Stimulated activated CD8-positive, alpha-beta memory T cell treated with anti-CD3 and anti-CD28 coated beads, Interleukin-2, amount 100 ng/mL, for 48 hours (primary cell): Measurements from ENCODE around the gene GRHPR.

Source experiments
- DNase-seq, 2 donors: peaks; one replicate each; pipeline ENCODE4 v3.0.0-alpha.2; 2020; ENCODE audit warnings: low read depth in 2 of 2

GRHPR gene

GRCh38 chr9:37398464-37399025 lies 24.0 kb upstream of the GRHPR start:
- no peak for DNase-seq

- DNase-seq, result no peak
These were observed 23.2 kb upstream of the GRHPR start for GRCh38 chr9:37399336-37399735.

- DNase-seq, result no peak
These were observed 17.9 kb upstream of the GRHPR start for GRCh38 chr9:37404590-37404989.

GRCh38 chr9:37405350-37405749 lies 17.1 kb upstream of the GRHPR start:
- no peak for DNase-seq

GRCh38 chr9:37405764-37406380 lies 16.6 kb upstream of the GRHPR start:
- DNase-seq, result no peak

GRCh38 chr9:37406603-37407401 lies 15.7 kb upstream of the GRHPR start:
- DNase-seq, result no peak

GRCh38 chr9:37407468-37407867 lies 15.0 kb upstream of the GRHPR start:
- DNase-seq, result no peak

- DNase-seq, result peak; percentile 37 to 69
These were observed 13.4 kb upstream of the GRHPR start for GRCh38 chr9:37408933-37409710.

- no peak for DNase-seq
These were observed 12.1 kb upstream of the GRHPR start for GRCh38 chr9:37410354-37410861.

- DNase-seq, result peak in 1 of 2 donors; percentile 34
These were observed 11.3 kb upstream of the GRHPR start for GRCh38 chr9:37410969-37411785.

- DNase-seq, result no peak
These were observed 9.9 kb upstream of the GRHPR start for GRCh38 chr9:37412431-37413151.

GRCh38 chr9:37413311-37413710 lies 9.2 kb upstream of the GRHPR start:
- DNase-seq, result no peak

GRCh38 chr9:37414503-37414943 lies 8.0 kb upstream of the GRHPR start:
- DNase-seq, result no peak

- peak; percentile 51 to 70 for DNase-seq
These were observed 7.3 kb upstream of the GRHPR start for GRCh38 chr9:37415011-37415719.

GRCh38 chr9:37417252-37417803 lies 5.2 kb upstream of the GRHPR start:
- DNase-seq, result no peak

GRCh38 chr9:37417857-37418618 lies 4.5 kb upstream of the GRHPR start:
- no peak for DNase-seq

- no peak for DNase-seq
These were observed 3.3 kb upstream of the GRHPR start for GRCh38 chr9:37419204-37419603.

GRCh38 chr9:37420271-37421215 lies 2.0 kb upstream of the GRHPR start:
- DNase-seq, result no peak
